ENCODE measurements around the gene CFAP157.

Gene CFAP157

GRCh38 chr9:127706836-127707241 lies at the start of gene CFAP157:
TSS of gene CFAP157 (plus strand) at chr9:127706988. CDS start at chr9:127707032, 44 bp downstream.
- no peak for DNase-seq

GRCh38 chr9:127658428-127658827 lies 48.4 kb upstream of the CFAP157 start:
- no peak for DNase-seq

DNA sequence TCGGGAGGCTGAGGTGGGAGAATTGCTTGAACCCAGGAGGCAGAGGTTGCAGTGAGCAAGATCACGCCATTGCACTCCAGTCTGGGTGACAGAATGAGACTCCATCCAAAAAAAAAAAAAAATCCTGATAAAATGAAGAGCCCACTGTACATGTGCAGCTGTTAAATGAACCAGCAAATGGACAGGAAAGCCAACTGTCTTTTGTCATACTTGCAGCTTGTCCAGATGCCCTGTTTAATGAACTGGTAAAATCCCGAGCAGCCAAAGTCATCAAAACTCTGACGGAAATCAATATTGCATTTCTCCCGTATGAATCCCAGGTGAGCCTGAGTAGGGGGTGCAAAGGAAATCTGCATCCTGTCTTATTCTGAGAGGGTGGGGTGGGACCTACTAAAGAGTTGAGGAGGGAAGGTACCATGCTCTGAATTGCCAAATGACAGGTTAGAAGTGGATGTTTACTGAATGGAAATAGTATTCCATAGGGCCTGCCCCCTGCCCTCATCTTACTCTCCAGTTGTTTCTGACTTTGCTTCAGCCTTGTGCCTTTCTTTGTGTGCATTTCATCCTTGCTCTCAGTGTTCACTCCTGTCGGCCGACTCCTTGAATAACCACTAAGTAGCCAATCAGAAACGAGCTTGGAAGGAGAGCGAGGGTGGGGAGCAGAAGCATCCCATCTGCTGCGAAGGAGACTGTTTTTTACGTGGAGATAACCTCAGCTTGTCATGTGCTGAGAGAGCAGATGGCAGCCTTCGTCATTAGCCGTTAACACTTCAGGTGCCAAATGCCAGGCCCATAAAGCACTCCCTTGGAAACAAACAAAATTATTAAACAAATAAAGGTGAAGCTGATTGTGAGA lies 45.7 kb upstream of the CFAP157 start:
- peak; percentile 90 for DNase-seq

GRCh38 chr9:127662617-127663016 lies 44.2 kb upstream of the CFAP157 start:
- DNase-seq, result no peak

DNA sequence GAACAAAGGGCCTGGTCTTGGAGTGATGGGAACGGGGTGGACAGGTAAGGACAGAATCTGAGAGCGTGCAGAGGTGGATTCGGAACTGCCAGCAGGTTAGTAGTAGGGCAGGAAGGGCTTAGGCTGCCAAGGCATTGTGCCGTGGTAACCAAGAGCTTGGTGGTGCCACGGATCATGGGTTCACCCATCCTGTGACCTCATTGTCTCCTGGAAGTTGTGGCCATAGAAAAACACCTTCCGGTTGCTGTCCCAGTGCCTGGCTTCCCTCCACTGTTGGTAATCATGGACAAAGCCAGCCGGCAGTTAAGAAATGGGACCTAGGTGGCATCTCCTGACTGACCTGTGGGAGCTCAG lies 42.5 kb upstream of the CFAP157 start:
- DNase-seq, result no peak

DNA sequence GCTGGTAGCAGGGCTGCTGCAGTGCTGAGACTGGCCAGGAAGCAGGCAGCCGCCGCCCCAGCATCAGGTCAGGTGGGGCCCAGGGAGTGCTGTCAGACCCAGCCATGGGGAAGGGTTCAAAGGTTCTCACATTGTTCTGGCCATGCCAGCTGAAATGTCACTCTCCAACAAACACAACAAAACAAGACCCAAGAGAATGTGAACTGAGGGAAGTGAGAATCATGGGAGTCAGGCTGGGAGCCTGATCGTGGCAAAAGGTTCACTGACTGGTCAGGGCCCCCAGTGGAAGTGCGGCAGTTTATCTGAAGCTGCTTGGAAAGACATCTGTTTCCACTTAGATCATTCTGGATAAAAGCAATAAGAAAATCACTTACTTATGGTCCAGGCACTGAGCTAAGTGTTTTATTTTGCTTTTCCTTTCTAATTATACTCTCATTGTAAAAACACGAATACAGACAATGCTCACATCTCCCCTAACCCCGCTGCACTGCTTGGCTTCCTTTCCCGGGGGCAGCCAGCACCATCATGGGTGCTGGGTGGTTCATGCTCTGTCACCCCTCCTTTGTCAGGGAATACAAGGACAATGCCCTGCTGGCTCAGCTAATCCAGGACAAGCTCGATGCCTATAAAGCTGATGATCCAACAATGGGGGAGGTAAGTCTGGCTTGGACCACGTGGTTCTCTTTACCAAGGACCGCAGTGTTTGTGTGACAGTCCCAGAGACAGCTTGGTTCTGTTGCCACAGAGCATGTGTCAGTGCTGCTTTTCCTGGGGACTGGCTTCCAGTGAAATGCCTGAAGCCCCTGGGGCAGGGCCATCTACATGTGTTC lies 41.9 kb upstream of the CFAP157 start:
- DNase-seq, result no peak

GRCh38 chr9:127667127-127667844 lies 39.5 kb upstream of the CFAP157 start:
- DNase-seq, result no peak

DNA sequence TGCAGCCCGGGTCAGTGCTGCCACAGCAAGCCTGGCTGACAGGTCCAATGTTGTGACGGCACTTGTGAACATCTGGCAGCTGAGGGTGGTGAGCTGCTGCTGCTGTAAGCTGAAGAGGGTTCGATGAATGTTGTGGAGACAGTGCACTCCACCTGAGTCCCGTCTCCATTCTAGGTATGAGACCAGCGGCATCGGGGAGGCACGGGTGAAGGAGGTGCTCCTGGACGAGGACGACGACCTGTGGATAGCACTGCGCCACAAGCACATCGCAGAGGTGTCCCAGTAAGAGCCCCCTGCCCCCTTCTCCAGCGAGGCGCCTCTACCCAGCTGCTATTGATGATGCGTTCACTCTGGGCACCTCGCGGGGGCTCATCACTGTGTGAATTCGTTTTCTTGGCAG lies 38.9 kb upstream of the CFAP157 start:
- no peak for DNase-seq

DNA sequence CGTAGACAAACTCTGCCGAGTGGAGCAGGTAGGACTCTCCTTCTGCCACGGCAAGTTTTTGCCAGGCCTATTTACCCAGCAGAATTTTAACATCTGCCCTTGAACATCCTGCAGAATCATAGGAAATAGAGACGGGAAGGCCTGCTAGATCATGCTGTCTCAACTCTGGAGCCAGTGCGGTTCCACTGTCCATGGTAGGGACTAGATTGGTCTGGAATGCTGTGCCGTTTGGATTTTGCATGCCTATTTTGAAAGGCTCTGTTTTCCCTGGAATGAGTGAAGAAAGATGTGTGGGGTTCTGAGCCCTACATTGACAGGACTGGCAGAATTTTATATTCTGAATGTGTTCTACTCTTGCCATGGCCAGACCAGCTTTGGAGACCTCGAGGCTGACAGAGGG lies 33.6 kb upstream of the CFAP157 start:
- DNase-seq, result no peak

DNA sequence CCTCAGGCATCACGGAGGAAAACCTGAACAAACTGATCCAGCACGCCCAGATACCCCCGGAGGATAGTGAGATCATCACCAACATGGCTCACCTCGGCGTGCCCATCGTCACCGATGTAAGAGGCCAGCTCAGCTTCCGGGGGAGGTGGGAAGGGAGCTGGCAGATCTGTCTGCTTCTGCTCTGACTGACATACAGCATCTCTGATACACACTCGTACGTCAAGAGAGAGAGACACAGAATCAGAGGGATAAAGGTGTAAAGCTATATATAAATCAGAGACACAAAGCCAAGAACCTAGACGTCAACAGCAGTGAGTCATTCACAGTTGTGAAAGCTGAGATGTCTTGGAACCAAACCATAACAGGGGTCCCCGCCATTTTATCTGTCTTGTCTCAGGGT lies 30.1 kb upstream of the CFAP157 start:
- no peak for DNase-seq

GRCh38 chr9:127679506-127679905 lies 27.3 kb upstream of the CFAP157 start:
- no peak for DNase-seq

DNA sequence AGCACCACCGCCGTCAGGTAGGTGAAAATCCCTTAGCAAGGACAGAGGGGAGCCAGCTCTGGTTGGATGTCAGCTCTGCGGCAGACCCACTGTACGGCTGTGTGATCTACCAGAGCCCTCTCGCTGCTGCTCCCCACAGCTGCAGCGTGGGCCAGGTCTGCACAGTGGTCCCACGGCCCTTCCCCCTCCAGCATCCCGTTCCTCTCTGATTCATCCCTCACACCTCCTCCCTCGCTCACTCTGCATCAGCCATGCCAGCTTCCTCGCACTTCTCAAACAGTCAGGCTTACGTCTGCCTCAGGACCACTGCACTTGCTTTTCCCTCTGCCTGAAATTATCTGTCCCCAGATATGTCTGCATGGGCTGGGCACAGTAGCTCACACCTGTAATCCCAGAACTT lies 26.6 kb upstream of the CFAP157 start:
- no peak for DNase-seq

DNA sequence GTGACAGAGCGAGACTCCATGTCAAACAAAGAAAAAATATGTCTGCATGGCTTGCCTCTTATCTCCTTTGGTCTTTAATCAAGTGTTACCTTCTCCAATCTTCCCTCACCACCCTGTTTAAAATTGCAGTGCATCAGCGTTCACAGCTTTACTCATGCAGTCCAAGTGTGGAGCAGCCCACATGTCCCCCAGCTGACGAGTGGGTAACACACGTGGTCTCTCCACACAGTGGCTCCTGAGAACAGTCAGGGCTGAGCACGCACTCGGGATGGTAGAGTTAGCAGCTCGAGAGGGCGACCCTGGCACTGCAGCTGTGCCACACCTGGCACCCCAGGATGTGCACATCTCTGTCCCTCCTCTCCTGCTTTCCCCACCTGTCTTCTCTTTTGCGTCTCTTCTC lies 25.9 kb upstream of the CFAP157 start:
- DNase-seq, result no peak

DNA sequence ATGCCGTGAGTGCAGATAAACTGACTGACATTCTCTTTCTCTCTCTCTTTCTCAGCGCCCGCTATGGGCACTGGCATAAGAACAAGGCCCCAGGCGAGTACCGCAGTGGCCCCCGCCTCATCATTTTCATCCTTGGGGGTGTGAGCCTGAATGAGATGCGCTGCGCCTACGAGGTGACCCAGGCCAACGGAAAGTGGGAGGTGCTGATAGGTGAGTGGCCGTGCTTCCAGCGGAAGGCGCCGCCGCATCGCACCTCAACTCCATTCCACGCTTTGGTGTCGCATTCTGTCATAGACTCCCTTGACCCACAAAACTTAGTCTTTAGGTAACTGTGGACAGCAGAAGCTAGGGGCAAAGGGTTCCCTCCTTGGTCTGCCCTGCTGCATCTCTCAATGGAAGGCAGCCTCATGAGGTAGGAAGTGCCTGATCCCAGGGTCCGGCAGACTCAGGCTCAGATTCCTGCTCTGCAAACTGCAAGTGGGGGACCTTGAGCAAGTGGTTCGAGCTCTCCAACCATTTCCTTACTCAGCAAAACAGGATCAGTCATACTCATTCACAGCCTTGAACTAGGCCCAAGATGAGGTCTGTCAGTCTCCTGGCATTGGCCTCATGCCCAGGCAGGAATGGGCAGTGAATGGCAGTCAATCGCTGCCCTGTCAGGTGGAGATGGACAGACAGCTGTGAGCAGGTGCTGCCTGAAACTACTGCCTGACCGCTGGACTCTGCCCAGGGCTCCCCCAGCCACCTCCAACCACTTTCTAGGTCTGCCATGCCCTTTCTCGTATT lies 24.2 kb upstream of the CFAP157 start:
- no peak for DNase-seq

DNA sequence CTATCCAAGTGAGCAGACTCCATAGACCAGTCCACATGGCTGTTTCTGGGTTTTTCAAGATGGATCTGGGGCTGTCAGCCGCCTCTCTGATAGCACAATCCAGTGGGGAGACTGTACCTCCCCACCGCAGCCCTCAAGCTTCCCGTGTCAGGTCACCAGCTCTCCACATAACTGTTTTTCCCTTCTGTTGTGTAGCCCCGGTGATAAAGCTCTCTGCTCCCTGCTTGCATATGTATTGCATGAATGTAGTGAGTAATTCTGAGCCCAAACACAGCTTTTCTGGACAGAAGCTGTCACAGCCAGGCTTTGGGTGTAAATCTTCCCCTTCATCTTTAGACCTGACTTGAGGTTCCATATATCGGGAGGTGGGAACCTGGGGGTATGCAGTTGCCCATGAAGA lies 23.1 kb upstream of the CFAP157 start:
- DNase-seq, result no peak

DNA sequence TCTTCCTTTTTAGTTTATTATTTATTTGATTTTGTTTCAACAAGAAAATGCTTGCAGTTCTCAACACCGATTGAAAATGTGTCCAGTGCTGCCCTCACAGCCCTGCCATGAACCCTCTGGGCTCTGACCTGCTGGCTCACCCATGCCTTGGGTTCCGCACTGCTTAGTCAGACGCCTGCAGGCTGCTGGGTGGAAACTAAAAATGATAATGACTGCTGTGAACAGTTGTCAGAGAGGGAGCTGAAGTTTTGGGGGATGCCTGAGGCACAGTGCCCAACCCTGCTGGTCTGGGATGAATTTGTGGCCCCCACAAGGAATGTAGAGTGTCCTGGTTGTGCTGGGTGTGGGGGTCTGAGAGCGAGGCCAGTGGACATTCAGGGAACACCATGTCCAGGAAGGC lies 22.2 kb upstream of the CFAP157 start:
- DNase-seq, result no peak

- no peak for DNase-seq
Observed at GRCh38 chr9:127686461-127687393, 20.1 kb upstream of the CFAP157 start.

- DNase-seq, result no peak
Observed at GRCh38 chr9:127689329-127690000, 17.3 kb upstream of the CFAP157 start.

GRCh38 chr9:127690735-127691134 lies 16.1 kb upstream of the CFAP157 start:
- DNase-seq, result no peak

DNA sequence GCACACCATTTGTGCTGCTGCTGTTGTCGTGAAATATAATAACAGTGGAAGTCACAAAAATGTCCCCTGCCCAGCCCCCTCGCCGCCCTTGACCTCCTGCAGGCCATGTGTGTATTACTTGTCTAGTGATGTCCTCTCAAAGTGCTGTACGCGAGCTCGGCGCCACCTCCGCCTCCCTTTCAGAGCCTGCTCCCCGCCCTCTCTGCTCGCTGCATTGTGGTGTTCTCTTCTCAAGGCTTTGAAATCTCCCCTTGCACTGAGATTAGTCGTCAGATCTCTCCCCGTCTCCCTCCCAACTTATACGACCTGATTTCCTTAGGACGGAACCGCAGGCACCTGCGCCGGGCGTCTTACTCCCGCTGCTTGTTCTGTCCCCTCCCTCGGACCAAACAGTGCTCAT lies 14.7 kb upstream of the CFAP157 start:
- DNase-seq, result no peak

DNA sequence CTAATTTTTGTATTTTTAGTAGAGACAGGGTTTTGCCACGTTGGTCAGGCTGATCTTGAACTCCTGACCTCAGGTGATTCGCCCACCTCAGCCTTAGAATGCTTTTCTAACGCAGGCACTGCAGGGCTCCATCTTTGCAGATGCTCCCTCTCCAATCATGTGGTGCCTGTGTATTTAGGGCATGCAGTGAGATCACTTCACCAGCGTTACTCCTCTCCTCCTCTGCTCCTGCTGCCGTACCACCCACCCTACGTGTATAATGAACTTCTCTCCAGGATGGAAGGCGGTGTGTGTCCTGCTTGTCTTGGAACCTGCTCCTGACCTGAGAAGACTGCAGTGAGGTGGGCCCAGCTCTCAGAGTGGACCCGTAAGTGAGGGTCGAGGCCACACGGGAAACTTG lies 13.6 kb upstream of the CFAP157 start:
- no peak for DNase-seq

Measured in NCI-H1417 treated with DMSO at 0.1 percent for 48 hours (cell line).